OCI-LY7 (cell line): ENCODE measurements around the gene CYP2A6.
"Not testable (repeated sequence)": the region's sequence is repeated elsewhere in the genome, so short reads cannot be mapped to it uniquely, and the experiment has no call there.

Experiments used
- CTCF ChIP-seq: fragments of 200-600 bp; sonication (generic); conservative IDR thresholded peaks from 2 replicates; pipeline ENCODE4 v1.5.1; 2014; ENCODE audit warnings: mild to moderate bottlenecking, antibody characterized with exemption, low read length, moderate library complexity, mixed read lengths
- EZH2phosphoT487 ChIP-seq: fragments of 200-600 bp; sonication (generic); IDR thresholded peaks from 2 replicates; pipeline ENCODE4 v1.6.1; 2018; ENCODE audit warnings: low read depth, borderline replicate concordance, mild to moderate bottlenecking, mixed run types, antibody characterized with exemption, low read length, moderate library complexity, mixed read lengths

GRCh38 chr19:40833728-40834533 lies 16.3 kb downstream of the CYP2A6 start:
- not testable (repeated sequence) for TF ChIP-seq CTCF, EZH2phosphoT487
